ENCODE measurements around the gene MYMX. TPM values are rescaled to one million over a fixed set of nuclear protein-coding genes. Genes with fewer than 3 reads are reported as not detected.

Gene MYMX
- total and polyA plus RNA-seq, 4 donors = 0.22 TPM; not detected in 3

DNA sequence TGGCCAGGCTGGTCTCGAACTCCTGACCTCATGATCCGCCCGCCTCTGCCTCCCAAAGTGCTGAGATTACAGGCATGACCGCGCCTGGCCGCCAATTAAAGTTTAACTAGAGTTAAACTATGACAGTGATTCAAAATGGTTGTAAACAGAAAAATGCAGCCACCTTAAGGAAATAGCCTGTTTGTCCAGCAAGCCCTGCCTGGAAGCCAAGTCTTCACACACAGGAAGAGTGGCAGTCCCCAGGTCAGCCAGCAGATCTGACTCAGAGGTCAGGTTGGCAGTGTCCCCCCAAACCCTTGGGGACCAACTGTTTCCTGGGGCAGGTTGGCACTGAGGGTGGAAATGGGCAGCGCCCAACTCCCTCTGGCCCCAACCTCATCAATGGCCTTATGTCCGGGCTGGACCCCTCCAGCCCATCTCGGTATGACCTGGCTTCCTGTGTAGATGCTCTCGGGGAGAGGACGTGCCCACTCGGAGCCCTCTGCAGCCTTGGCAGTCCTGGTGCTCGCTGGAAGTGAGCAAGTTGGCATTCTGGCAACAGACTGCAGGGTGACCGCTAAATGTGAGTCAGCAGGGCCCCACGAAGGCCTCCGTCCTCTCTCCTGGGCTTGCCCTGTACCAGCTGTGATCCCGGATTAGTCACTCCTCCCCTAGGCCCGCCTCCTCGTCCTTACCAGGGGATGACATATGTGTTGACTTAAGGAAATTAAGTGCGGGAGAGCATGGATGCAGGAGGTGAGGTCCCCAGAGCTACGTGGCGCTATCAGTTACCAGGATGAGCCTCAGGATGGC lies 20.5 kb downstream of the MYMX start:
- Histone ChIP-seq H3K27me3 (ENCODE audit: control insufficient read depth, insufficient read depth, low read length) (no peaks in the 10 kb centered on the region), H3K4me3 (ENCODE audit: low read depth, low read length) (peak overlapping the region; percentile 67), H3K9me3 (ENCODE audit: control insufficient read depth, insufficient read depth, low read length) (no peaks in the 10 kb centered on the region), H3K36me3 (ENCODE audit: control insufficient read depth, insufficient read depth, low read length) (peaks cover 16% of the 10 kb centered on the region), H3K27ac (ENCODE audit: low read depth, low read length) (peak overlapping the region; percentile 72), H3K4me1 (ENCODE audit: control insufficient read depth, insufficient read depth, low read length) (peaks cover 44% of the 10 kb centered on the region)
- WGBS (ENCODE audit: insufficient coverage) = 39% methylated on average over 10 of the region's 22 CpGs
- DNase-seq (ENCODE audit: low read depth in 4 of 6, low spot score in 6 of 6) = peak in 2 of 6 donors; percentile 81 to 91

DNA sequence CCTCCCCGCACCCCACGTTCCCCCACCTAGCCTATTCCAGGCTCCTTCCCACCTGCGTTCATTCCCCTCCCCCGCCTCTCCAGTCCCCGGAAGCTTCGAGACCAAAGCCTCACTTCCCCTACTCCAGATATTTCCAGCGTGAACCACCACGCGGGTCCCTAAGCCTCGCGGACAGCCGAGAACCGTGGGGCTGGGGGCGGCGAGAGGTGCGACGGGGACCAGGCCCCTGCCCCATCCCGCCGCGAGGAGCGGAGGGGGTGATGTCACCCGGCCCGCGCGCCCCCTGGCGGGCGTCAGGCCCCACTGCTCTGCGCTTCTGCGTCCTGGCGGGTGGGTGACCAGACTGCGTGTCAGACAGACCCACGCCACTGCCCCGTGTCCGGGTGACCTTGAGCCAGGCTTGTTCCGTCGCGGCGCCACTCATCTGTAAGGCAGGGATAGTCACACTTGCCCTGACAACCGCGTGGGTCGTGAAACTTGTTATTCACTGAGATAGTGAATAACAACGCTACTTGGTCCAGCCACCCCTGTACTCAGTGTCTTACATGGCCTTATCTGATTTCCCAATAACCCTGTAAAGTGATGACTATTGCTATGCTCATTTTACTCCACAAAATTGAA lies 21.2 kb downstream of the MYMX start:
- Histone ChIP-seq H3K4me3 (ENCODE audit: low read depth, low read length) (peak overlapping the region; percentile 67), H3K4me1 (ENCODE audit: control insufficient read depth, insufficient read depth, low read length) (peaks cover 40% of the 10 kb centered on the region), H3K27ac (ENCODE audit: low read depth, low read length) (peak overlapping the region; percentile 72), H3K36me3 (ENCODE audit: control insufficient read depth, insufficient read depth, low read length) (peaks cover 11% of the 10 kb centered on the region), H3K27me3 (ENCODE audit: control insufficient read depth, insufficient read depth, low read length) (no peaks in the 10 kb centered on the region), H3K9me3 (ENCODE audit: control insufficient read depth, insufficient read depth, low read length) (no peaks in the 10 kb centered on the region)
- DNase-seq (ENCODE audit: low read depth in 4 of 6, low spot score in 6 of 6) = peak in 3 of 6 donors; percentile 66 to 91 (median 89)
- under 1% methylated on average over 36 of the region's 42 CpGs for WGBS (ENCODE audit: insufficient coverage)

DNA sequence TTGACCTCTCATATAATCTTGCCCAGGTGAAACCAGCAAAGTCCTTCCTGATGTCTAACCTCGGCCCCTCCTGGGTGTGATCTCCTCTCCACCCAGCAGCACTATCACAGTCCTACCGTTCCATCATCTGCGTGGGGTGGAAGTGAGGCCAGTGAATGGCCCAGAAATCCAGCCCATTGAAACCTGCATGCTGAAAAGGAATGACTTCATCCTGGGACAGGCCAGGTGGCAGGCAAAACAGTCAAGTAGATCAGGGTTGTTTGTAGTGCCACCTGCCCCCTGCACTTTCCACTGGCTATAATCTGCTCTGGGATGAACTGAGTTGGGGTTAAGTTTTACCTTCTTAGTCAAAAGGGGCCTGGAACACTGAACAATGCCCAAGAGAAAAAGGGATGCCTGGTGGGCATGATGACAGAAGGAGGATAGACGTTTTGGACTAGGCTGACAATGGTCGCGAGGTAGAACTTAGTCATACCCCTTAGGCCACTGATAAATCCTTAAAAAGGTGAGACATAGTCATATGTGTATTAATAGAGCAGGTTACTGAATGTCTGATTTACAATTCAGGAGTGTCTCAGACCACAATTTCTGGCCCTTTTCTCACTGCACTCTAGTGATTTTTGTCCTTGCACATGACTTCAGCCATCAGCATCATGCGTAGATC lies 22.1 kb downstream of the MYMX start:
- Histone ChIP-seq H3K27me3 (ENCODE audit: control insufficient read depth, insufficient read depth, low read length) (no peaks in the 10 kb centered on the region), H3K9me3 (ENCODE audit: control insufficient read depth, insufficient read depth, low read length) (no peaks in the 10 kb centered on the region), H3K36me3 (ENCODE audit: control insufficient read depth, insufficient read depth, low read length) (peaks cover 3% of the 10 kb centered on the region), H3K4me1 (ENCODE audit: control insufficient read depth, insufficient read depth, low read length) (peaks cover 31% of the 10 kb centered on the region), H3K4me3 (ENCODE audit: low read depth, low read length) (no peak overlapping the region), H3K27ac (ENCODE audit: low read depth, low read length) (no peak overlapping the region)
- 83% methylated on average over 7 of the region's 7 CpGs for WGBS (ENCODE audit: insufficient coverage)
- no peak for DNase-seq (ENCODE audit: low read depth in 4 of 6, low spot score in 6 of 6)

DNA sequence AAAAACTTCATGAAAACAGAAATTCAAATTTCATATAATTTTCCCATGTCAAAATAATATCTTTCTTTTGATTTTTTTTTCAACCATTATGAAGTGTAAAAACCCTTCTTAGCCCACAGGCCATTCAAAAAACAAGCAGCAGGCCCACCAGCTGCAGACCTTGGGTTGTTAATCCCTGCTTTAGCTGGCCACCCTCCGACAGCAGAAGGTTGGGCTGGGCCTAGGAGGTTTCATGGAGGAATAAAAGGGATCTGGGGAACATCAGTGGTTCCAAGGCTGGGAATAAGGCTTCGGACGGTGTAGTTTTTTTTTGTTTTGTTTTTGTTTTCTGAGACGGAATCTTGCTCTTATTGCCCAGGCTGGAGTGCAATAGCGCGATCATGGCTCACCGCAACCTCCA lies 26.6 kb downstream of the MYMX start:
- Histone ChIP-seq H3K27ac (ENCODE audit: low read depth, low read length) (no peak overlapping the region), H3K27me3 (ENCODE audit: control insufficient read depth, insufficient read depth, low read length) (no peaks in the 10 kb centered on the region), H3K36me3 (ENCODE audit: control insufficient read depth, insufficient read depth, low read length) (no peaks in the 10 kb centered on the region), H3K4me1 (ENCODE audit: control insufficient read depth, insufficient read depth, low read length) (peaks cover 11% of the 10 kb centered on the region), H3K9me3 (ENCODE audit: control insufficient read depth, insufficient read depth, low read length) (no peaks in the 10 kb centered on the region), H3K4me3 (ENCODE audit: low read depth, low read length) (no peak overlapping the region)
- no peak for DNase-seq (ENCODE audit: low read depth in 4 of 6, low spot score in 6 of 6)
- 89% methylated on average over 4 of the region's 7 CpGs for WGBS (ENCODE audit: insufficient coverage)

DNA sequence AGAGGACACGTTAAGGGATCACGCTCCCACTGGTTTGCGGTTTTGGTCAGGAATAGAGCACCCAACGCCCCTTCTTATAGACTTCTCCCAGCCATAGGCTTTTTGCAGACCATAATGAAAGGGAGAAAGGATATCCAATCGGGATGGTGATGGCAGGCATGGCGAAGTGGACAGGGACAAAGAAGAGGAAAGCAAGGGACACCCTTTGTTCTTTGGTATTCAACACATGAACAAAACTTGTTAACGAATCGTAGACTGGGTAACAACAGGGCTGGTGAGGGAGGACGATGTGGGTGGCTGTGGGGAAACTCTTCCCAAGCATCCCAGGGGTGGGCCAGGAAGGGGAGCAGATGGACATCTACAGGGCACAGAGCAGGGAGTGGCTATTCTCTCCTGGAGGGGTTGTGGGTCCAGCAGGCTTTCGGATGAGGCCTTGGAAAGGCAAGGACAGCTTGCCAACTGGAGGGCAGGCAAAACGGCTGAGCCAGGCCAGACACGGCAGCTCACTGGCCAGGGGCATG lies 28.7 kb downstream of the MYMX start:
- DNase-seq (ENCODE audit: low read depth in 4 of 6, low spot score in 6 of 6) = peak in 1 of 6 donors; percentile 12
- peak overlapping the region; percentile 97 for H3K27ac ChIP-seq (ENCODE audit: low read depth, low read length)
- peaks cover 16% of the 10 kb centered on the region for H3K4me1 ChIP-seq (ENCODE audit: control insufficient read depth, insufficient read depth, low read length)
- no peaks in the 10 kb centered on the region for H3K9me3 ChIP-seq (ENCODE audit: control insufficient read depth, insufficient read depth, low read length)
- H3K4me3 ChIP-seq (ENCODE audit: low read depth, low read length) = peak overlapping the region; percentile 94
- 28% methylated on average over 6 of the region's 12 CpGs for WGBS (ENCODE audit: insufficient coverage)
- peaks cover 19% of the 10 kb centered on the region for H3K36me3 ChIP-seq (ENCODE audit: control insufficient read depth, insufficient read depth, low read length)
- no peaks in the 10 kb centered on the region for H3K27me3 ChIP-seq (ENCODE audit: control insufficient read depth, insufficient read depth, low read length)

DNA sequence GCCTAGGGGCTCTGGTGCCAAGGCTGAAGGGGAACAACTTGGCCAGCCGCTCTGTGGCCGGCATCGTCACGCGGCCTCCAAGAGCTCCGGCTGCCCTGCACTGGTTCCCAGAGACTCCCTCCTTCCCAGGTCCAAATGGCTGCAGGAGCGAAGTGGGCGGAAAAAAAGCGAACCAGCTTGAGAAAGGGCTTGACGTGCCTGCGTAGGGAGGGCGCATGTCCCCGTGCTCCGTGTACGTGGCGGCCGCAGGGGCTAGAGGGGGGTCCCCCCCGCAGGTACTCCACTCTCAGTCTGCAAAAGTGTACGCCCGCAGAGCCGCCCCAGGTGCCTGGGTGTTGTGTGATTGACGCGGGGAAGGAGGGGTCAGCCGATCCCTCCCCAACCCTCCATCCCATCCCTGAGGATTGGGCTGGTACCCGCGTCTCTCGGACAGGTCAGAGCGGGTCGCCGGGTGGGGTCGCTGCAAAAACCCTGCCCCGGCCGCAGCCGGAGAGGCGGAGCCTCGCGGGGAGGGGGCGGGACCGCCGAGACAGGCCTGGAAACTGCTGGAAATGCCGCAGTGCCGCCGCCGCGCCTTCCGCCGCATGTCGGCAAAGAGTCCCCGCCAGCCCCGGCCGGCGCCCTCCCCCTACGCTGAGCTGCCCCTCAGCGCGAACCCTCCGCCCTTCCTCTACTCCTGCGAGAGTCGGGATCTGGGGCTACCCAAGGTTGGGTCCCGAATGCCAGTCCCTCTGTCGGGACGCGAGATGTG lies 29.4 kb downstream of the MYMX start:
- Histone ChIP-seq H3K9me3 (ENCODE audit: control insufficient read depth, insufficient read depth, low read length) (no peaks in the 10 kb centered on the region), H3K4me1 (ENCODE audit: control insufficient read depth, insufficient read depth, low read length) (peaks cover 16% of the 10 kb centered on the region), H3K36me3 (ENCODE audit: control insufficient read depth, insufficient read depth, low read length) (peaks cover 23% of the 10 kb centered on the region), H3K27me3 (ENCODE audit: control insufficient read depth, insufficient read depth, low read length) (no peaks in the 10 kb centered on the region), H3K4me3 (ENCODE audit: low read depth, low read length) (peak overlapping the region; percentile 94), H3K27ac (ENCODE audit: low read depth, low read length) (peak overlapping the region; percentile 97)
- DNase-seq (ENCODE audit: low read depth in 4 of 6, low spot score in 6 of 6) = peak in 4 of 6 donors; percentile 79 to 96 (median 90)
- WGBS (ENCODE audit: insufficient coverage) = under 1% methylated on average over 55 of the region's 62 CpGs

DNA sequence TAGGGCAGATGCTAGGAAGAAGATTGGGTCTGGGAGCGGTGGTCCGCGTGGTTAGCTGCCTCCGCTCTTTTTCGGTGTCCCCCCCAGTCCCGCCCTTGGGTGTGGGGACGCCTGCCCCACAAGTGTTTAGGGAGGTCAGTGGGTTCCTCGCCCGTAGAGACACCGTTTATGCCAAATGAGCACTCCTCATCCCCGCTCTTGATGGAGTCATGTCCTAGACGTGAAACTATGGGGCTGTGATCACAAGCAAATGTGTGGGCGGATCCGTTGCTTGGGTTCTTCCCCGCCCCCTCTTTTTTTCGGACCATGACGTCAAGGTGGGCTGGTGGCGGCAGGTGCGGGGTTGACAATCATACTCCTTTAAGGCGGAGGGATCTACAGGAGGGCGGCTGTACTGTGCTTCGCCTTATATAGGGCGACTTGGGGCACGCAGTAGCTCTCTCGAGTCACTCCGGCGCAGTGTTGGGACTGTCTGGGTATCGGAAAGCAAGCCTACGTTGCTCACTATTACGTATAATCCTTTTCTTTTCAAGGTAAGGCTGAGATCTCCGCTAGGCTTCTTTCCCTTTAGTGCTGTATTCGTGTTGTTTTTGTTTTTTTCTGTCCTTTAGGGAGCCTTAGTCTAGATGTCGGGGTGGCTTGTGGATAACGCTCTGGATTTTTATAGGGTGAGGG lies 30.1 kb downstream of the MYMX start, which contains the start of gene HSP90AB1:
Gene HSP90AB1 (plus strand): TSS at position 439 of the 675 bp plus-strand sequence. CDS start 1,529 bp downstream, outside the sequence.
- Histone ChIP-seq H3K4me3 (ENCODE audit: low read depth, low read length) (peak within 1 kb of the TSS; percentile 94), H3K4me1 (ENCODE audit: control insufficient read depth, insufficient read depth, low read length) (peaks cover 16% of the 10 kb centered on the region), H3K36me3 (ENCODE audit: control insufficient read depth, insufficient read depth, low read length) (peaks cover 27% of the 10 kb centered on the region), H3K27ac (ENCODE audit: low read depth, low read length) (peak within 1 kb of the TSS; percentile 97), H3K9me3 (ENCODE audit: control insufficient read depth, insufficient read depth, low read length) (no peaks in the 10 kb centered on the region), H3K27me3 (ENCODE audit: control insufficient read depth, insufficient read depth, low read length) (no peaks in the 10 kb centered on the region)
- WGBS (ENCODE audit: insufficient coverage) = 0% methylated on average over 19 of the region's 34 CpGs
- DNase-seq (ENCODE audit: low read depth in 4 of 6, low spot score in 6 of 6) = peak in 3 of 6 donors; percentile 94 to 99 (median 98)

DNA sequence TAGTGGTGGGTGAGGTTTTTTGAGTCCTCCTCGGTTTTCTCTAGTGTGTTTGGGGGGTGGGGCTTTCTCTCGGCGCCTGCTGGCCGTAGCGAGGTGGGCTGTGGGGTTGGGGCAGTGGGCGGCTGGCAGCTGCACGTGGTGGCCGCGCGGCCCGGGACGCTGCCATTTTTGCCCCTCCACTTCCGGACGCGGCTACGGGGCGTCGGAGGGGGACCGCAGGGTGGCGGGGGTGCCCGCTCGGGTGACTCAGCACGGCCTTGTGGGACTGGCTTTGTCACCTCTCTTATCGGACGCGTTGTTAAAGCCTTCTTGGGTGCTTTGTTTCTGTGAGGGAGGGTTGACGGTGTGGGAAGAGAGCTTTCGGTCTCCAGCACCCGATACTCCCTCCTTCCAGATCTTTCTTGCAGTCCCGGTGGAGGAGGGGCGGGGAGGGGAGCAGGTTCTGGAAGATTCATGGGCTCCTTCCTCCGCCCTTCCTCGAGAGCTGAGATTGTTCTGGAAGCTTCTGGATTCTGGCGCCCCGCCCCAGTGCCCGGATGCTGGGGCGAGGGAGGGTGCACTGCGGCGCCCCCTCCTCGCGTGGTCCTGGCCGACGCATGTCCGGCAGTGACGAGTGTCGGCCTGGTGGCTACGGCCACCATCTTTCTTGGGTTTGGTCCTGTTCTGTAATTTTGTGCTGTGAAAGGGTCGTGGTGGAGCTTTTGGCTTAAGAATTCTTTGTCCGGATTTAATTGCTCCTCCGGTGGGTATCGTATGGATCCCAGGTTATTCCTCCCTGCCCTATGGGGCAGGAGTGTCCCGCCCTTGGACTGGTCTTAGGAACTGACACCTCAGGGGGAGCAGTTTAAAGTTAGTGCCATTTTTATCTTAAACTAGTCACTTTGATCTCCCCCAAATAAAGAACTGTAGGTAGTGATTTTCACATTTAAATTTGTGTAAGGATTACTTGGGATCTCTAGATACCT lies 30.9 kb downstream of the MYMX start:
- peak overlapping the region; percentile 94 for H3K4me3 ChIP-seq (ENCODE audit: low read depth, low read length)
- WGBS (ENCODE audit: insufficient coverage) = 0% methylated on average over 36 of the region's 52 CpGs
- H3K36me3 ChIP-seq (ENCODE audit: control insufficient read depth, insufficient read depth, low read length) = peaks cover 35% of the 10 kb centered on the region
- peak in 3 of 6 donors; percentile 72 to 93 (median 88) for DNase-seq (ENCODE audit: low read depth in 4 of 6, low spot score in 6 of 6)
- H3K4me1 ChIP-seq (ENCODE audit: control insufficient read depth, insufficient read depth, low read length) = peaks cover 16% of the 10 kb centered on the region
- H3K27ac ChIP-seq (ENCODE audit: low read depth, low read length) = peak overlapping the region; percentile 97
- H3K27me3 ChIP-seq (ENCODE audit: control insufficient read depth, insufficient read depth, low read length) = no peaks in the 10 kb centered on the region
- H3K9me3 ChIP-seq (ENCODE audit: control insufficient read depth, insufficient read depth, low read length) = no peaks in the 10 kb centered on the region
